C4-2B (cell line): ENCODE measurements around the gene HNRNPR.
"Not testable (repeated sequence)": the region's sequence is repeated elsewhere in the genome, so short reads cannot be mapped to it uniquely, and the experiment has no call there.

Experiments
- H3K27ac ChIP-seq: fragments of 450-650 bp; 2 replicates; pipeline ENCODE4 v1.5.1; 2017
- CTCF ChIP-seq: fragments of 450-650 bp; conservative IDR thresholded peaks from 2 replicates; pipeline ENCODE4 v1.5.1; 2017; ENCODE audit warnings: mild to moderate bottlenecking
- ZFX ChIP-seq: fragments of 450-650 bp; IDR thresholded peaks from 2 replicates; pipeline ENCODE4 v1.6.1; 2017

Gene HNRNPR

GRCh38 chr1:23384312-23385058 is 40.4 kb upstream of the HNRNPR start:
- peak overlapping the region; percentile 14; the same call in 1 of the 2 replicates for H3K27ac ChIP-seq
- TF ChIP-seq ZFX (no peak), CTCF (no peak)

GRCh38 chr1:23383577-23384311 is 39.7 kb upstream of the HNRNPR start:
- peak overlapping the region; percentile 14; the same call in 1 of the 2 replicates for H3K27ac ChIP-seq
- TF ChIP-seq CTCF, result no peak
- no peak for TF ChIP-seq ZFX

GRCh38 chr1:23381233-23381885 is 37.3 kb upstream of the HNRNPR start:
- no peak for TF ChIP-seq ZFX
- TF ChIP-seq CTCF, result no peak
- H3K27ac ChIP-seq, result no peak overlapping the region

- no peak overlapping the region for H3K27ac ChIP-seq
- no peak for TF ChIP-seq CTCF
- no peak for TF ChIP-seq ZFX
Measured at GRCh38 chr1:23380719-23381118, 36.6 kb upstream of the HNRNPR start.

GRCh38 chr1:23380236-23380635 is 36.2 kb upstream of the HNRNPR start:
- H3K27ac ChIP-seq, result not testable (repeated sequence)

GRCh38 chr1:23376890-23377811 is 33.1 kb upstream of the HNRNPR start:
- TF ChIP-seq ZFX (no peak), CTCF (no peak)
- peak overlapping the region; percentile 67 for H3K27ac ChIP-seq

- H3K27ac ChIP-seq, result not testable (repeated sequence)
Measured at GRCh38 chr1:23374079-23374735, 30.1 kb upstream of the HNRNPR start.
